ENCODE measurements around the gene SORBS2.

- TF ChIP-seq CTCF (IDR thresholded peaks at IDR 0.05 in 2 of 3, conservative IDR thresholded peaks at IDR 0.05 in 1 of 3; ENCODE audit: borderline replicate concordance in 1 of 3, insufficient read depth in 1 of 3, low read depth in 2 of 3, low read length in 2 of 3) (no peak), CEBPB (IDR thresholded peaks at IDR 0.05; ENCODE audit: low read depth) (no peak), MAX (IDR thresholded peaks at IDR 0.05) (no peak), POLR2A (IDR thresholded peaks at IDR 0.05; ENCODE audit: borderline replicate concordance, extremely low read depth, insufficient read depth, insufficient read length) (no peak), EZH2 (IDR thresholded peaks at IDR 0.05) (no peak), REST (IDR thresholded peaks at IDR 0.05; ENCODE audit: low read depth) (no peak), FOSL1 (IDR thresholded peaks at IDR 0.05; ENCODE audit: low read depth) (no peak), TCF7L2 (IDR thresholded peaks at IDR 0.05; ENCODE audit: borderline replicate concordance, extremely low read depth, insufficient read depth, insufficient read length) (no peak), EGR1 (IDR thresholded peaks at IDR 0.05; ENCODE audit: low read depth) (no peak), ZFX (IDR thresholded peaks at IDR 0.05) (no peak)
Observed at GRCh38 chr4:185608185-185608584, 203.8 kb downstream of the SORBS2 start.
